Fibroblast of lung (primary cell): Measurements from ENCODE around the gene PKNOX2.

ENCODE experiments used
- CTCF ChIP-seq, 2 donors: IDR thresholded peaks in 1 of 2; conservative IDR thresholded peaks in 1 of 2; 1 replicate in 1 of 2; 2 replicates in 1 of 2; pipeline ENCODE4 v1.5.1; 2011 to 2012; ENCODE audit warnings: low read length in 2 of 2, control low read depth in 1 of 2, inconsistent platforms in 1 of 2, low read depth in 1 of 2, mild to moderate bottlenecking in 1 of 2
- EZH2 ChIP-seq: IDR thresholded peaks from 2 replicates; pipeline ENCODE4 v1.5.1; 2012; ENCODE audit warnings: low read length, control low read depth, mild to moderate bottlenecking; ENCODE audit errors: missing control alignments

GRCh38 chr11:125164091-125164421, 495 bp upstream of the PKNOX2 start:
- no peak for TF ChIP-seq EZH2
- TF ChIP-seq CTCF (conservative IDR thresholded peaks at IDR 0.05 in 1 of 2, IDR thresholded peaks at IDR 0.05 in 1 of 2; ENCODE audit: low read depth in 1 of 2, low read length in 2 of 2) = no peak
